ENCODE results near the gene IFIT1B.
A peak's percentile ranks its signal among the peaks of the same experiment; 100 is the strongest.
"Not testable (repeated sequence)": the region's sequence is repeated elsewhere in the genome, so short reads cannot be mapped to it uniquely, and the experiment has no call there.

IFIT1B gene

GRCh38 chr10:89384474-89385340, 6.9 kb downstream of the IFIT1B start:
- DNase-seq = no peak

DNA sequence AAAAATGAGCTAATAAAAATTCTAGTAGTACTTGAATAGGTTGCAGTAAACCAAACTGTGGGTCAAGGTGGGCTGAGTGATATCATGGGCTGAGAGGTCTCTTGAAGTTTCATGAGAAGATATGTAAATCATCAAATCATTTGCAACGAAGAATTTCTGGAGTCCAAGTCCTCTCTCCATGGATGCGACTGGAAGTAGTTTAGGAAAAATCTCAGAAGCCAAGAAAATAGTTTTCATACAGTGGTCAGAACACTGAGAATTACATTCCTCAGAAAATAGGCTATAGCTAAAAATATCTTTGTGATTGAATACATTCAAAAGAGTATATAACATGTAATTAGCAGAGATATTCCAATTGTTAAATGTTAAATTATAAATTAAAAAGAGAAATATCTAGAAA, 10.9 kb downstream of the IFIT1B start:
- no peak for DNase-seq

- no peak for DNase-seq
Measured at GRCh38 chr10:89389254-89389653, 11.4 kb downstream of the IFIT1B start.

DNA sequence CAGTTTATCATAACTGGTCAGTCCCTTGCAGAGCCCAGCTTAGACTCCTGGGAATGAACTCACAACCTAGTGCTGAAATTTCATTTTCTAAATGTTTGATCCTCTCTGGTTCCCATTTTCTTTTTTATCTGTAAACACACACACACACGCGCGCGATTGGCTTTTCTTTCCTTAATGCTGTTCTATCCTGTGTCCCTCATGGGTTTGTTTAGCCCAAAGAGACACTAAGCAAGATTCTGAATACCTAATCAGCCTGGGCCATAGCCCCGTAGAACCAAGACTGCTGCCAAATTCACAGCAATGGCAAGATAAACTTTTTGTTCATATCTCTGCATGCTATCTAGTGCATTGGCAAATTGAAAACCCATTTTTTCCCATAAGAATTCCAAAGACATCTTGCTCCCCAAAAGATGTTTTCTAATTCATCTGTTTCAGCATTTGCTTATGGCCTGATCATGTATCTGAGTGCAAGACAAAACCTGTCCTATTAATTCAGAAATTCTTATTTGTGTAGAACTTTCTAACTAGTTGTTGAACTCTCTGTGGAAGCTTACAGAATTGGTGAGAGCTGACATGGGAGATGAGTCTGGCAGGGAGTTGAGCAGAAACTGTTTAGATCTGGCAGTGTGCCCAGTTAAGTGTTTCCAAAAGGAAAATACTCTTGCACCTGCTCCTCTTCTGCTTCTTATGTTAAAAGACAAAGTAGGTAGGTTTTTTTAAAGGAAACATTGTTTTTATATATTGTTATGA, 12.8 kb downstream of the IFIT1B start:
- DNase-seq = no peak

- not testable (repeated sequence) for DNase-seq
Measured at GRCh38 chr10:89391226-89391576, 13.3 kb downstream of the IFIT1B start.

DNA sequence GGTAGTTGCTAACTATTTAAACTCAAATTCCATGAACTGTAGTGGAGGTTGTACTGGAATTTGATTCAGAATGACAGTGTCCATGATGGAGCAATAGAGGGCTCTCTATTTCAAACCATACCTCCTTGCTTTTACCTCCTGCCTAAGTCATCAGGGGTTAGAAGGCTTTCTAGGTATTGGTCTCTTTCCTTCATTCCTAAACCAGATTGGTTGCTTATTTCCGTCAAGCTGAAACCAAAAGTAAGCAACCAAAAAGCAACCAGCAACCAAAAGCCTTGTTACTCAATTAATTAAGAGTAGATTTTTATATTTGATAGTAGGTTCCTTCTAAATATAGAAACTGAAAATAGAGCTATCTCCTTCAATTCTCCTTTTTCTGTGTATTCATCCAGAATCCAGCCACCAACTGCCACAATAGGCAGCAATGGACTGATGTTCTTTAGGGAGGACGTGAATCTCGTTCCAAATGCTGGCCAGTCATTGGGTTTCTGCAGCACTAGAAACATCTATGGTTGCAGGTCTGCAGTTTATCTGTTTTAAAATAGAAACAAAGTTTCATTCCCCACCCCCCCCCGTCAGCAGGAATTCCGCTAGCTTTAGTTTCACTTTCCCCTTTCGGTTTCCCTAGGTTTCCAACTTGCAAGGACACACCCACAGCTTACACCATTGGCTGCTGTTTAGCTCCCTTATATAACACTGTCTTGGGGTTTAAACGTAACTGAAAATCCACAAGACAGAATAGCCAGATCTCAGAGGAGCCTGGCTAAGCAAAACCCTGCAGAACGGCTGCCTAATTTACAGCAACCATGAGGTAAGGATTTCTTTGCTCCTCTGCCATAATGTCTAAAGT, 14.3 kb downstream of the IFIT1B start, which contains the start of gene IFIT1:
Gene IFIT1, plus strand, starts transcription at position 717 of the 850 bp plus-strand sequence. Its CDS starts 90 bp downstream, at position 807.
- peak; percentile 31 for DNase-seq

DNA sequence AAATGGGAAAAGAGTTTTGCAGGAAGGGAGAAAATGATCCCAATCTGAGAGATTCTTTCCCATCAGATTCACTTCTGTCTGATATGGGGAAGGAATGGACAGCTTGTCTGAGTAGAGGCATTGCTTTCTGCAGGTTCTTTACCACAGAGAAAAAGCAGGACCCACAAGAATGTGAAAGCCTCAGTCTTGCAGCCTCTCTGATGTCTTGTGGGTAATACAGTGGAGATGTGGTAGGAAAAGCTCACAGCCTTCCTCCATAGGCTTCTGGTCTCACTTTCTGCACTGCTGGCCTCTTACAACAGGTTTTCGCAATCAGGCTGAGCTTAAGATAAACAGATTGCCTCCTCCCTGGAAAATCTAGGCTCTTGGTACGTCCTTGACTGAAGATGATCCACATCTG, 15.1 kb downstream of the IFIT1B start:
- DNase-seq = no peak

DNA sequence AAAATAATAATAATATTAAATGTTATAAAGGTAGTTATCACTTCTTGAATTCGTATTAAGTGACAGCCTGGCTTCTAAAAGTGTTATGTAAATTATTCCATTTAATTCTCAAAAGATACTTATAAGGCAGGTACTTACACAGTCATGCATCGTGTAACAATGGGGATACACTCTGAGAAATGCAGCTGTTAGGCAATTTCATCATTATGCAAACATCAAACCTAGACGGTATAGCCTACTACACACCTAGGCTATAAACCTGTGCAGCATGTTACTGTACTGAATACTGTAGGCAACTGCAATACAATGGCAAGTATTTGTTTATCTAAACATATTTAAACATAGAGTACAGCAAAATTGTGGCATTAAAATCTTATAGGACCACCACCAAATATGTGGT, 16.0 kb downstream of the IFIT1B start:
- no peak for DNase-seq

- DNase-seq = no peak
Measured at GRCh38 chr10:89395141-89395540, 17.3 kb downstream of the IFIT1B start.

- no peak for DNase-seq
Measured at GRCh38 chr10:89398003-89398749, 20.3 kb downstream of the IFIT1B start.

GRCh38 chr10:89399956-89400355, 22.1 kb downstream of the IFIT1B start:
- no peak for DNase-seq

GRCh38 chr10:89403043-89403442, 25.2 kb downstream of the IFIT1B start:
- no peak for DNase-seq

DNA sequence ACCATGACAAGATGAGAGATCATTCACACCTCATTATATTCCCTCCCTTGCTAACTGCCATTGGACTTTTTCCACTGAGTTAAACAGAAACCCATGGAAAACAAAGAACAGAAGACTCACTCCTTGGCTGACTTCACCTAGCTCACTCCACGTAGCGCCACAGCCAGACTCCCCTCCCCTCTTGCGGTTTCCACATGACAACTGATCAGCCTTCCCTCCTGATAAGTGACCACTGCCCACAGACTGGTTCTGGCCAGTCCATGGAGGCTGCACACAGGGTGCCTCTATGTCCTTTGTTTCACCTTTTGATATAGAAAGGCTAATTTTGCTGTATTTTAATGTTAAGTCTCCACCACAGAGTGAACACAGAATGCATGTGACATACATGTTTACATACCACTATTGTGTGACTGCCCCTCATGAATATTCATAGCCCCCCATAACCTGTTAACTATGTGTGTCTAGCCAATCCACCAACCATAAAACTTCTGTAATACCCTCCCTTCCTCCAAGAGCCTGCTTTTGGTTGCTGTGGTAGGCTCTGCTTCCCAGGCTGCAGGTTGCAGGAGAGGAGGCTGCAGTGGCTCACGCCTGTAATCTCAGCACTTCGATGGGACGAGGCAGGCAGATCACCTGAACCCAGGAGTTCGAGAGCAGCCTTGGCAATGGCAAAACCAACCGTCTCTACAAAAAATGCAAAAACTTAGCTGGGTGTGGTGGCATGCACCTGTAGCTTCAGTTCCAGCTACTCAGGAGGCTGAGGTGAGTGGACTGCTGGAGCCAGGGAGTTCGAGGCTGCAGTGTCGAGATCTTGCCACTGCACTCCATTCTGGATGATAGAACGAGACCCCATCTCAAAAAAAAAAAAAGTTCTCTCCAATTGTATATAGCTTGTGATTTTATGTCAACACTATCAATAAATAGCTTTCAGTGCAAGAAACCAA, 26.5 kb downstream of the IFIT1B start:
- DNase-seq = no peak

DNA sequence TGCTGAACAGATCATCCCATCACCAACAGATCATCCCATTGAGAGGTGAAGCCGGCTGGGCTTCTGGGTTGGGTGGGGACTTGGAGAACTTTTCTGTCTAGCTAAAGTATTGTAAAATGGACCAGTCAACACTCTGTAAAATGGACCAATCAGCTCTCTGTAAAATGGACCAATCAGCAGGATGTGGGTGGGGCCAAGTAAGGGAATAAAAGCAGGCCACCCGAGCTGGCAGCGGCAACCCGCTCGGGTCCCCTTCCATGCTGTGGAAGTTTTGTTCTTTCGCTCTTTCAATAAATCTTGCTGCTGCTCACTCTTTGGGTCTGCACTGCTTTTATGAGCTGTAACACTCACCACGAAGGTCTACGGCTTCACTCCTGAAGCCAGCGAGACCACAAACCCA, 28.3 kb downstream of the IFIT1B start:
- not testable (repeated sequence) for DNase-seq

- DNase-seq = not testable (repeated sequence)
Measured at GRCh38 chr10:89407792-89408191, 29.9 kb downstream of the IFIT1B start.

DNA sequence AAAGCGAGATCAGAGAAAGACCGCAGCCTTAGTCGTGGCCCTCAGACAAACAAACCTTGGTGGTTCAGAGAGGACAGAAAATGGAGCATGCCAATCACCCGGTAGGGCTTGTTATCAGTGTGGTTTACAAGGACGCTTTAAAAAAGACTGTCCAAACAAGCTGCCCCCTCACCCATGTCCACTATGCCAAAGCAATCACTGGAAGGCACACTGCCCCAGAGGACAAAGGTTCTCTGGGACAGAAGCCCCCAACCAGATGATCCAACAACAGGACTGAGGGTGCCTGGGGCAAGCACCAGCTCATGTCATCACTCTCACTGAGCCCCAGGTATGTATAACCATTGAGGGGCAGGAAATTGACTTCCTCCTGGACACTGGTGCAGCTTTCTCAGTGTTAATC, 31.4 kb downstream of the IFIT1B start:
- DNase-seq = not testable (repeated sequence)

DNA sequence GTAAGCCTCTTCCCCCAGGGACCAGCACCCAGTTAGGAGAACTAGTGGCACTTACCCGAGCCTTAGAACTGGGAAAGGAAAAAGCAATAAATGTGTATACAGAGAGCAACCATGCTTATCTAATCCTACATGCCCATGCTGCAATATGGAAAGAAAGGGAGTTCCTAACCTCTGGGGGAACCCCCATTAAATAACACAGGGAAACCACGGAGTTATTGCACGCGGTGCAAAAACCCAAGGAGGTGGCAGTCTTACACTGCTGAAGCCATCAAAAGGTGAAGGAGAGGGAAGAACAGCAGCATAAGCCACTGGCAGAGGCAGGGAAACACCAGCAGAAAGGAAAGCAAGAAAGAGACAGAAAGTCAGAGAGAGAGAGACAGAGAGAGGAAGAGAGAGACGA, 32.7 kb downstream of the IFIT1B start:
- DNase-seq = not testable (repeated sequence)

- not testable (repeated sequence) for DNase-seq
Measured at GRCh38 chr10:89411135-89411534, 33.3 kb downstream of the IFIT1B start.

DNA sequence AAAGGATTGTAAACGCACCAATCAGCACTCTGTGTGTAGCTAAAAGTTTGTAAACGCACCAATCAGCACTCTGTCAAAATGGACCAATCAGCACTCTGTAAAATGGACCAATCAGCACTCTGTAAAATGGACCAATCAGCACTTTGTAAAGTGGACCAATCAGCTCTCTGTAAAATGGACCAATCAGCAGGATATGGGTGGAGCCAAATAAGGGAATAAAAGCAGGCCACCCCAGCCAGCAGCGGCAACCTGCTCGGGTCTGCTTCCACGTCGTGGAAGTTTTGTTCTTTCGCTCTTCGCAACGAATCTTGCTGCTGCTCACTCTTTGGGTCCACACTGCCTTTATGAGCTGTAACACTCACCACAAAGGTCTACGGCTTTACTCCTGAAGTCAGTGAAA, 34.4 kb downstream of the IFIT1B start:
- not testable (repeated sequence) for DNase-seq

DNA sequence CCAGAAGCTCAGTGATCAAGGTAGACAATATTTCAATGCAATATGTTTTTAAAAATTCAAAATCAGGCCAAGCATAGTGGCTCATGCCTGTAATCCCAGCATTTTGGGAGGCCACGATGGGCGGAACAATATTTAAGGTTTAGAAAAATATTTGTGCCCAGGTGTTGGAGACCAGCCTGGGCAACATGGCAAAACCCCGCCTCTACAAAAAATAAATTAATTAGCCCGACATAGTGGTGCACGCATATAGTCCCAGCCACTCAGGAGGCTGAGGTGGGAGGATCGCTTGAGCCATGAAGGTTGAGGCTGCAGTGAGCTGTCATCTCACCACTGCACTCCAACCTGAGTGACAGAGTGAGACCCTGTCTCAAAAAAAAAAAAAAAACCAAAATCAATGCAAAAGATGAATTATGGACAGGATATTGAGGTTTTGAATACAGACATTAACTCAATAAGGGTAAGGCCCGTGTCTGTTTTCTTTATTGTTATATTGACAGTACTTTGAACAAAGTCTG, 35.6 kb downstream of the IFIT1B start:
- DNase-seq = no peak
